Left colon (tissue), 2 donors: ENCODE data around the gene MLEC. TPM values are rescaled to one million over a fixed set of nuclear protein-coding genes. Genes with fewer than 3 reads are reported as not detected.

Experiments used
- ATAC-seq: fragments of 200-7000 bp; cut with Tn5 transposase; one replicate; pipeline ENCODE4 v1.9.1; 2020; ENCODE audit warnings: mild to moderate bottlenecking, moderate library complexity
- DNase-seq, 2 donors: peaks; one replicate each; pipeline ENCODE4 v3.0.0-alpha.2; 2020
- intact Hi-C, 2 donors: fragments of 100-400 bp; cut with DNase I in 1 of 2; cut with micrococcal nuclease in 1 of 2; formaldehyde crosslinking; loops; one replicate each; pipeline versions ENCODE4 v1.11.2 to v1.14.0; 2022; cut with DNase I, micrococcal nuclease
- total RNA-seq, 2 donors: library from RNA; stranded (reverse); fragmentation: NEBNext Ultra II Directional; extraction: Animal tissue kit (Norgen Biotek cat#: 25700); gene quantifications; one replicate each; pipeline ENCODE4 v1.2.1, GENCODE V29; 2021
- donor health status: DM: no; HTN: no; CAD: no.
- donor health status: DM: yes; HTN: yes; CAD: no.

MLEC gene
- total RNA-seq, 2 donors from 2014 or later = 271 to 278 TPM

GRCh38 chr12:120733574-120733973, 46.6 kb downstream of the MLEC start:
- DNase-seq = no peak
- intact Hi-C loops = no loop called here

GRCh38 chr12:120734210-120734609, 47.3 kb downstream of the MLEC start:
- no peak for ATAC-seq
- intact Hi-C loops = no loop called here
- DNase-seq = no peak

More at GRCh38 chr12:120733574-120733973, 46.6 kb downstream of the MLEC start:
- ATAC-seq = no peak

DNA sequence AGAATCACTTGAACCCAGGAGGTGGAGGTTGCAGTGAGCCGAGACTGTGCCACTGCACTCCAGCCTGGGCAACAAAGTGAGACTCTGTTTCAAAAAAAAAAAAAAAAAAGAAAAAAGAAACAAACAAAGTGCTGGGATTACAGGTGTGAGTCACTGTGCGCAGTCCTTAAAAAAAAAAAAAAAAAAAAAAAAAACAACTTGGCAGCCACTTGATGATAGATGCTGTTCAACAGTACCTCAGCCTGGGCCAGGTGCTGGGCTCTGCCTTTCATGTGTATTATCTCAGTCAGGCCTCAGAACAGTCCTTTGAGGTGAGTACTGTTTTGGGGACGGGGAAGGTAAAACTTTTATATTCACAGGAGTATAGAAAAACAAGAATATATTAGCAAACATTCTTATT, 48.2 kb downstream of the MLEC start:
- ATAC-seq (peak; percentile 25), DNase-seq (no peak)
- intact Hi-C loops = no loop called here

DNA sequence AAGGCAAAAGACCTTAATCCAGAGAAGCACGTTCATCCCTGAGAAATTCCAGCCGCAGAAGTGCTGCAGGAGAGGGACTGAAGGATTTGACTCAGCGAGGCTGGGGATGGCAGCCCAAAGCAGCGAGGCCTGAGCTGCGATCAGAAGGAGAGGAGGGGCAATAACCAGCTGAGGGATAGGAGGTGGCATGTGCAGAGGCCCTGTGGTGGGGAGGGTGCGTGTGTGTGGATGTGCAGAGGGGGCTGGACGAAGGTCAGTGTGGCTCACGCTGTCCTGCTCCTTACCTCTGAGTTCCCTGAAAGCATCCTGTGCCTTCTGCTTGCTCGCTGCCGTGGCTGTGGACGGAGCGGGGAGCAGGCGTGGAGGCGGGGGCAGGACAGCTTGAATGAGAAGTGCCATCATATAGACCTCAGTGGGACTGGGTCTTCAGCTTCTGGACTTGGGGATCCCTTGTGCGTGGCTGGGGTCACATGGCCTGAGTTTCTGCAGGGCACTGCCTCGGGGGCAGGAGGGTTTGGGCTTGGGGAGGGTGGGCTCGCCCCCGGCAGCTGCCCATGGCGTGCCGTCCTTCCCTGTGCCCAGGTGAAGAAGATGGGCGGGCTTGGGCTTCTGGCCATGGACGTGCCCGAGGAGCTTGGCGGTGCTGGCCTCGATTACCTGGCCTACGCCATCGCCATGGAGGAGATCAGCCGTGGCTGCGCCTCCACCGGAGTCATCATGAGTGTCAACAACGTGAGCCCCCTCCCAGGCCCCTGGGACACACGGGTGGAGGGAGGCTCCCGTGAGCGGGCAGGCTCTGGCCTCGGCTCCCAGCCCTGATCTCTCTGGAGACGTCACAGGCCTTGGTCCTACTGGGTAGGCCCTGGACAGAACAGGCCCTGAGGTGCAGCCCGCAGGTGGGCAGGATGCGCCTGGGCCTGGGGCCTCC, 49.7 kb downstream of the MLEC start:
- ATAC-seq = no peak
- intact Hi-C loops = no loop called here
- no peak for DNase-seq

GRCh38 chr12:120737557-120738251, 50.8 kb downstream of the MLEC start:
- intact Hi-C loops = no loop called here
- DNase-seq = no peak
- ATAC-seq = no peak

DNA sequence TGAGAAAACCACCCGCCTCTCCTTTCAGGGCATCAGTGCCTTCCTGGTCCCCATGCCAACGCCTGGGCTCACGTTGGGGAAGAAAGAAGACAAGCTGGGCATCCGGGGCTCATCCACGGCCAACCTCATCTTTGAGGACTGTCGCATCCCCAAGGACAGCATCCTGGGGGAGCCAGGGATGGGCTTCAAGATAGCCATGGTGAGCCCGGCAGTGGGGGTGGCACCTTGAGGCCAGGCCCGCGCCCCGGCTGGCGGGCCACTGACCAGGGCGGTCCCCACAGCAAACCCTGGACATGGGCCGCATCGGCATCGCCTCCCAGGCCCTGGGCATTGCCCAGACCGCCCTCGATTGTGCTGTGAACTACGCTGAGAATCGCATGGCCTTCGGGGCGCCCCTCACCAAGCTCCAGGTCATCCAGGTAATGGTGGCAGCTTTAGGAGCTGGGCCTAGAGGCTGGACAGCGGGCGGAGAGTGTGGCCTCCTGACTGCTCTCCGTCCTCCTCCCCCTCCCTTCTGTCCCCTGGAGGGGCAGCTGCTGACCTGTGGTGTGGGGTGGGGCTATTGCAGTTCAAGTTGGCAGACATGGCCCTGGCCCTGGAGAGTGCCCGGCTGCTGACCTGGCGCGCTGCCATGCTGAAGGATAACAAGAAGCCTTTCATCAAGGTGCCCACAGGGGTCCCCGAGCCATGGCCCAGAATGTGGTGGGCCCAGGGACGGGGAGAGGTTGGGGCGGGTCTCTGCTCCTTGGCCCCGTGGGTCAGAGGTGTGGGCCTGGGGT, 51.5 kb downstream of the MLEC start:
- ATAC-seq (peak; percentile 7), DNase-seq (no peak)
- intact Hi-C loops = no loop called here

DNA sequence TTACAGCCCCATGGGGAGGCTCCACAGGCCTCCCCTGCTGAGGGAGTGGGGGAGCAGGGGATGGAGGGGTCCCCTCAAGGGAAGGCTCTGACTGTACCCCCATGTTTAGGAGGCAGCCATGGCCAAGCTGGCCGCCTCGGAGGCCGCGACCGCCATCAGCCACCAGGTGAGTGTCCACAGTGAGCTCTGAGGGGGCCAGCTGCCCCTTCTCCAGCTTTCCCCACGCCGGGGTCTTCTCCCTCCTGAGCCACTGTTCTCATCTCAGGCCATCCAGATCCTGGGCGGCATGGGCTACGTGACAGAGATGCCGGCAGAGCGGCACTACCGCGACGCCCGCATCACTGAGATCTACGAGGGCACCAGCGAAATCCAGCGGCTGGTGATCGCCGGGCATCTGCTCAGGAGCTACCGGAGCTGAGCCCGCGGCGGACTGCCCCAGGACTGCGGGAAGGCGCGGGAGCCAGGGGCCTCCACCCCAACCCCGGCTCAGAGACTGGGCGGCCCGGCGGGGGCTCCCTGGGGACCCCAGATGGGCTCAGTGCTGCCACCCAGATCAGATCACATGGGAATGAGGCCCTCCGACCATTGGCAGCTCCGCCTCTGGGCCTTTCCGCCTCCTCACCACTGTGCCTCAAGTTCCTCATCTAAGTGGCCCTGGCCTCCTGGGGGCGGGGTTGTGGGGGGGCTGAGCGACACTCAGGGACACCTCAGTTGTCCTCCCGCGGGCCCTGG, 52.2 kb downstream of the MLEC start:
- DNase-seq (no peak), ATAC-seq (peak; percentile 5)
- intact Hi-C loops = no loop called here

GRCh38 chr12:120739821-120740613, 53.1 kb downstream of the MLEC start:
- no peak for DNase-seq
- intact Hi-C loops = no loop called here
- peak; percentile 3 for ATAC-seq

- peak; percentile 1 for ATAC-seq
- intact Hi-C loops = no loop called here
- DNase-seq = no peak
Observed at GRCh38 chr12:120740871-120741270, 53.9 kb downstream of the MLEC start.

DNA sequence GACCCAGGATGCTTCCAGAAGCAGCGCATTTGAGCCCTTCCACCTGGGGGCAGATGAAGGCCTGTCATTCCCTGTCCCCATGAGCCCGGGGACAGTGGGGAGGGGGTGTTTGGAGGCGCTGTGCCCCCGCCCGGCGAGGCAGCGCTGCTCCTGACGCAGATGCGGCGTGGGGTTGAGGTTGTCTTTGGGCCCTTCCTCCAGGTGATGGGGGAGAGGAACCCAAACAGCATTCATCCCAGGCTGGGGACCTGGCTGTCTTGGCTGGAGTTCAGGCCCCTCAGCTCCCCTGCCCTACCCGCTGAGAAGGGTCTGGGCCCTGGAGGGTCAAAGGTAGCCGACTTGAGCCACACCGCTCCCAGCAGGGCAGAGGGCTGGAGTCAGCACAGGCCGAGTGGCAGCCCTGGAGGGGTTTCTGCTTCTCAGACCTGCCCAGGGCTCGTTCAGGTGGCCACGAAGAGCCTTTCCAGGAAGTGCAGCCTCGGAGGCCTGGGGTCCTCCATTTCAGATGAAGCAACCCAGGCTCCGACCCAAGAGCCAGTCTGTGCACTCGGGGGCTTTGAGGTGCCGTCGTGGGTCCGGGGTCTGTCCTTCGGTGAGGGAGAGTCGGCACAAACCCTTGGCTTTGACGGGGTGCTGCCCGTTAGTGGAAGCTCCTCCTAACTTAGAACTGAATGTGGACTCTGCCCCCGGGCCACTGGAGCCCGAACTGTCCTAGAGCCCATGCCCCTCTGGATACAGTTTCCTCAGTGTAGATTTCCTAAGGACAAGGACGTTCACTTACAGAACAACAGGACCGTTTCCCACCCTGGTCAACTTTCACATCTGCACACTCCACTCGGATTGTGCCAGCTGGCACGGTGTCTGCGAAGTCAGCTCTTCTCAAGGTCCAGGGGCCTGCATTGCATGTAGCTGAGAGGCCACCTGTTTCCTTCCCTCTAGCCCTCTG, 54.8 kb downstream of the MLEC start:
- DNase-seq = no peak
- intact Hi-C loops = no loop called here
- peak; percentile 9 for ATAC-seq

GRCh38 chr12:120744922-120745493, 58.1 kb downstream of the MLEC start:
- intact Hi-C loops = no loop called here
- ATAC-seq (no peak), DNase-seq (no peak)

DNA sequence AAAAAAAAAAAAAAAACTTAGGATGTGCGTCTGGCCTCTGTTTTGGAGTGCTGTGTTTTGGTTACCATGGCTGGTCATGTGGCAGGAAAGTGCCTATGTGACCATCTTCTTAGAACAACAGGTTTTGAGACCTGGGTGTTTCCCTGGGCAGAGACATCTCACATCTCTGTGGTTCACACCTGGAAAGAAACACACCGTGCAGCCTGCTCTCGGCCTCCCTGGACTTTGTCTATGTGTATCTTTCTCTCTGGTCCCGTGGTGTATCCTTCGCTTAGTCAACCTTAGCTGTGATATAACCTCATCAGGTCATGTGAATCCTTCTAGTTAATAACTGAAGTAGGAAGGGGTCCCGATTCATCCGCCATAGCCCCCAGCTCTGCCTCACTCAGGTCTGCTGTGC, 61.3 kb downstream of the MLEC start:
- DNase-seq (no peak), ATAC-seq (peak; percentile 67)
- intact Hi-C loops = no loop called here

- intact Hi-C loops = no loop called here
- ATAC-seq (no peak), DNase-seq (no peak)
Observed at GRCh38 chr12:120749256-120749655, 62.3 kb downstream of the MLEC start.

DNA sequence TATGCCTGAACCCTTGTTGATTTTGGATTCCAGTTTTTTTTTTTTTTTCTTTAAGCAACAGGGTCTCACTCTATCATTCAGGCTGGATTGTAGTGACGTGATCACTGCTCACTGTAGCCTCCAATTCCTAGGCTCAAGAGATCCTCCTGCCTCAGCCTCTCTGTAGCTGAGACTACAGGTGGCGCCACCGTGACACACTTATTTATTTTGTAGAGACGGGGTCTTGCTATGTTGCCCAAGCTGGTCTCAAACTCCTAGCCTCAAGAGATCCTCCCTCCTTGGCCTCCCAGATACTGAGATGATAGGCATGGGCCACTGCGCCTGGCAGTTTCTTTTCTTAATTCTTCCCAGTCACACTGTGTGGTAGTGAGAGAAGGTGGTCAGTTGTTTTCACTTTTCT, 63.9 kb downstream of the MLEC start:
- DNase-seq = no peak
- ATAC-seq = no peak
- intact Hi-C loops = no loop called here

DNA sequence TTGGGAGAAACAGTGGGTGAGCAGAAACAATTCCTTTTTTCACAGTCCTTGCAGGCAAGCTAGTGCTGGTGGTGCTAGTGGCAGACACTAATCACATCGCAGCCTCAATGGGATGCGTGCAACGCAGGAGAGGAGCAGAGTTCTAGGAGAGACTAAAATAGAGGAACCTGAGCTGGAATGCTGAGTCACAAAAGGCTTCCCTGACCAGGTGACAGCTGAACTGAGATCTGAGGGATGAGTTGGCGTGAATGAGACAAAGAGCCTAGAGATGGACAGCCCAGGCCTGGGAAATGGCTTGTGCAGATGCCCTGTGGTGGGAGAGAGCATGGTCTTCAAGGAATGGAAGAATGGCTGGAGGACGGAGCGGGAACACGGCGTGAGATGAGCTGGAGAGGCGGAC, 64.4 kb downstream of the MLEC start:
- DNase-seq (no peak), ATAC-seq (no peak)
- intact Hi-C loops = no loop called here
